HCT116 (cell line): ENCODE data around the gene GPD2. TPM values are rescaled to one million over a fixed set of nuclear protein-coding genes. Genes with fewer than 3 reads are reported as not detected.

Source experiments
- ATAC-seq: fragments of 200-7000 bp; cut with Tn5 transposase; 2 replicates; pipeline ENCODE4 v1.9.1; 2020; ENCODE audit warnings: mild to moderate bottlenecking, moderate library complexity
- BruUV-seq: library from RNA; stranded (reverse); fragments of 400-500 nt; replicated peaks from 2 replicates; lab custom pipeline; 2021; lab: Mats Ljungman, UMichigan
- CTCF ChIA-PET: fragments of 300-600 bp; sonication (Branson Sonifier 250); formaldehyde crosslinking; loops from one replicate; lab custom pipeline; 2021; ENCODE audit warnings: antibody characterized with exemption; lab: Charles Lee
- POLR2A ChIA-PET: fragments of 300-600, 350-600 bp; sonication (Branson Sonifier 250); formaldehyde crosslinking; loops from one replicate; lab custom pipeline; 2021; ENCODE audit warnings: antibody characterized with exemption; lab: Charles Lee
- RAD21 ChIA-PET, 2 experiments: fragments of 300-600 bp; sonication (Branson Sonifier 250); formaldehyde crosslinking; loops; one replicate each; lab custom pipeline; 2023; ENCODE audit warnings: low total read pairs in 2 of 2; ENCODE audit not compliant: uncharacterized antibody in 2 of 2, unreplicated experiment in 2 of 2, low non-redundant PET in 1 of 2; lab: Charles Lee
- DNase-seq: peaks from one replicate; pipeline ENCODE4 v3.0.0-alpha.2; 2010; ENCODE audit warnings: low read depth, low spot score
- H2AFZ ChIP-seq: fragments of 200-600 bp; shearing (Covaris generic), sonication (generic); 2 replicates; pipeline ENCODE4 v1.6.1; 2017; ENCODE audit warnings: low read depth, mixed run types, mixed read lengths, antibody characterized with exemption, low read length; ENCODE audit not compliant: poor library complexity, severe bottlenecking
- H3K27ac ChIP-seq: 2 replicates; pipeline ENCODE4 v1.5.1; 2012; ENCODE audit warnings: low read depth, low read length
- H3K27me3 ChIP-seq: fragments of 200-600 bp; sonication (generic); 2 replicates; pipeline ENCODE4 v1.6.1; 2016; ENCODE audit warnings: mixed run types, low read length, mixed read lengths; ENCODE audit not compliant: insufficient read depth
- H3K36me3 ChIP-seq, 2 experiments: fragments of 200-500 bp in 1 of 2; fragments of 200-600 bp in 1 of 2; sonication (Bioruptor generic) in 1 of 2; sonication (generic) in 1 of 2; 2 replicates each; pipeline versions ENCODE4 v1.5.1 to v1.6.1; 2014 to 2016; ENCODE audit warnings: low read length in 2 of 2, inconsistent platforms in 1 of 2, mixed read lengths in 1 of 2, mixed run types in 1 of 2; ENCODE audit not compliant: insufficient read depth in 2 of 2, control insufficient read depth in 1 of 2
- H3K4me1 ChIP-seq, 2 experiments: fragments of 200-600 bp in 1 of 2; sonication (generic) in 1 of 2; 2 replicates each; pipeline versions ENCODE4 v1.5.1 to v1.6.1; 2012 to 2017; ENCODE audit warnings: low read length in 2 of 2, inconsistent platforms in 1 of 2, mild to moderate bottlenecking in 1 of 2, mixed read lengths in 1 of 2, mixed run types in 1 of 2, moderate library complexity in 1 of 2; ENCODE audit not compliant: insufficient read depth in 2 of 2, control insufficient read depth in 1 of 2
- H3K4me2 ChIP-seq: fragments of 200-600 bp; sonication (generic); 2 replicates; pipeline ENCODE4 v1.6.1; 2017; ENCODE audit warnings: mixed run types, low read length, mixed read lengths
- H3K4me3 ChIP-seq, 2 experiments: fragments of 200-600 bp in 1 of 2; sonication (generic) in 1 of 2; replicated peaks in 1 of 2; 2 replicates each; pipeline ENCODE4 v1.5.1; 2011 to 2016; ENCODE audit warnings: low read length in 2 of 2, control low read depth in 1 of 2, low read depth in 1 of 2, mild to moderate bottlenecking in 1 of 2, mixed read lengths in 1 of 2, mixed run types in 1 of 2
- H3K79me2 ChIP-seq: fragments of 200-600 bp; sonication (generic); 2 replicates; pipeline ENCODE4 v1.6.1; 2017; ENCODE audit warnings: mild to moderate bottlenecking, mixed run types, low read length, moderate library complexity, mixed read lengths; ENCODE audit not compliant: insufficient read depth
- H3K9ac ChIP-seq: fragments of 200-600 bp; sonication (generic); 2 replicates; pipeline ENCODE4 v1.6.1; 2016; ENCODE audit warnings: low read length, mixed read lengths
- H3K9me2 ChIP-seq: fragments of 200-600 bp; sonication (generic), shearing (Covaris generic); 2 replicates; pipeline ENCODE4 v1.6.1; 2017; ENCODE audit warnings: mixed run types, mild to moderate bottlenecking, moderate library complexity; ENCODE audit not compliant: insufficient read depth
- H3K9me3 ChIP-seq, 2 experiments: fragments of 200-500 bp in 1 of 2; fragments of 200-600 bp in 1 of 2; sonication (Bioruptor generic) in 1 of 2; sonication (generic) in 1 of 2; 2 replicates each; pipeline ENCODE4 v1.6.1; 2014 to 2017; ENCODE audit warnings: low read length in 2 of 2, mixed read lengths in 2 of 2, inconsistent platforms in 1 of 2, low read depth in 1 of 2, mild to moderate bottlenecking in 1 of 2, mixed run types in 1 of 2, moderate library complexity in 1 of 2; ENCODE audit not compliant: control insufficient read depth in 1 of 2, insufficient read depth in 1 of 2
- H4K20me1 ChIP-seq: fragments of 200-600 bp; sonication (generic), shearing (Covaris generic); 2 replicates; pipeline ENCODE4 v1.6.1; 2017; ENCODE audit warnings: mixed run types, mild to moderate bottlenecking, moderate library complexity; ENCODE audit not compliant: insufficient read depth
- CBX3 ChIP-seq: IDR thresholded peaks from 2 replicates; pipeline ENCODE4 v1.6.1; 2012; ENCODE audit warnings: low read depth
- CEBPB ChIP-seq: IDR thresholded peaks from 2 replicates; pipeline ENCODE4 v1.6.1; 2012; ENCODE audit warnings: low read depth
- EGR1 ChIP-seq: IDR thresholded peaks from 2 replicates; pipeline ENCODE4 v1.6.1; 2012; ENCODE audit warnings: low read depth
- EZH2 ChIP-seq: fragments of 200-600 bp; sonication (generic); IDR thresholded peaks from 2 replicates; pipeline ENCODE4 v1.6.1; 2017; ENCODE audit warnings: antibody characterized with exemption, mixed run types
- EZH2phosphoT487 ChIP-seq: fragments of 200-600 bp; IDR thresholded peaks from 2 replicates; pipeline ENCODE4 v1.6.1; 2018; ENCODE audit warnings: antibody characterized with exemption, borderline replicate concordance
- FOSL1 ChIP-seq: IDR thresholded peaks from 2 replicates; pipeline ENCODE4 v1.6.1; 2012; ENCODE audit warnings: low read depth
- JUND ChIP-seq: IDR thresholded peaks from 2 replicates; pipeline ENCODE4 v1.6.1; 2012
- POLR2A ChIP-seq: IDR thresholded peaks from 2 replicates; pipeline ENCODE4 v1.7.0; 2011; ENCODE audit warnings: borderline replicate concordance; ENCODE audit not compliant: insufficient read depth, insufficient read length; ENCODE audit errors: extremely low read depth
- POLR2AphosphoS5 ChIP-seq: IDR thresholded peaks from 2 replicates; pipeline ENCODE4 v1.6.1; 2011; ENCODE audit warnings: mild to moderate bottlenecking, low read depth, low read length, moderate library complexity
- RAD21 ChIP-seq: IDR thresholded peaks from 2 replicates; pipeline ENCODE4 v1.6.1; 2012; ENCODE audit warnings: low read depth, mild to moderate bottlenecking
- SP1 ChIP-seq: IDR thresholded peaks from 2 replicates; pipeline ENCODE4 v1.6.1; 2012; ENCODE audit warnings: low read depth
- SRF ChIP-seq: IDR thresholded peaks from 2 replicates; pipeline ENCODE4 v1.6.1; 2012; ENCODE audit warnings: low read depth
- YY1 ChIP-seq: IDR thresholded peaks from 2 replicates; pipeline ENCODE4 v1.6.1; 2011; ENCODE audit warnings: low read length, low read depth, moderate library complexity, mild to moderate bottlenecking; ENCODE audit not compliant: insufficient replicate concordance; ENCODE audit errors: extremely low read depth
- ZFX ChIP-seq: fragments of 450-650 bp; IDR thresholded peaks from 2 replicates; pipeline ENCODE4 v1.6.1; 2017
- ZNF274 ChIP-seq: fragments of 200-500 bp; sonication (Bioruptor generic); IDR thresholded peaks from 2 replicates; pipeline ENCODE4 v1.6.1; 2014; ENCODE audit warnings: mild to moderate bottlenecking, low read depth, low read length, inconsistent platforms
- intact Hi-C: fragments of 100-400 bp; cut with micrococcal nuclease; formaldehyde crosslinking; loops from 2 replicates; pipeline ENCODE4 v1.10.0; 2022
- total RNA-seq: library from RNA; stranded (reverse); gene quantifications from one replicate; pipeline ENCODE4 v1.2.1, GENCODE V29; 2021; ENCODE audit not compliant: unreplicated experiment
- TF ChIP-seq, protein P1 (sequence below): IDR thresholded peaks from 2 replicates; pipeline ENCODE4 v1.6.1; 2012

GPD2 gene
- total RNA-seq, 1 experiment from 2014 or later = 80.7 TPM

DNA sequence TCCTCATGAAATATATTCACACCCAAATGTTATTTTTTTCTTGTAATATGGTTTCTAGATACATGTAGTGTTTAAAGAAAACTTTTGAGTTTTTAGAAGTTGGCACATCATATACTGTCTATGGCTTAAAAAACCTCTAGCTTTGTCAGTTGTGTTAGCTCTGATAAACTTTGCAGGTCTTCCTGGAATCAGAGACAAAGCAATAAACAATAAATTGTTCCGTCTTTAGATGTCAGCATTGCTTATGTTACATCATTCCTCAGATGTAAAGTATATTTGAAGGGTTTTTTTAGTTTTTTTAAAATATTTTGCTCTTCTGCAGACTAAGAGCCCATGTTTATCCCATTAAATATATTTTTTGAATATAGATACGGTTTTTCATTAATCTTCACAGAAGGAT lies 145.1 kb downstream of the GPD2 start:
- intact Hi-C loops = loop anchor here (10.0 kb wide), 2 partner anchors 386 to 474 kb away; no protein-coding TSS in a partner anchor
- H3K4me1 ChIP-seq = no peaks in the 10 kb centered on the region
- ChIA-PET CTCF (interaction anchor here (1.4 kb wide), 1 partner anchor 10 kb away, joined by 5 read pairs; no protein-coding TSS in a partner anchor), POLR2A (no interaction called here), RAD21 (no interaction called here)
- H2AFZ ChIP-seq = no peak overlapping the region
- ATAC-seq (no peak), DNase-seq (no peak)
- no peak overlapping the region for H3K4me3 ChIP-seq
- H3K9ac ChIP-seq = no peak overlapping the region
- no peaks in the 10 kb centered on the region for H3K36me3 ChIP-seq
- no peak for TF ChIP-seq EZH2phosphoT487
- TF ChIP-seq YY1 = no peak
- TF ChIP-seq POLR2AphosphoS5 = no peak
- TF ChIP-seq RAD21 = no peak
- no peak for TF ChIP-seq EZH2
- TF ChIP-seq FOSL1 = no peak
- no peak for TF ChIP-seq SP1
- no peak for TF ChIP-seq ZFX
- no peak for TF ChIP-seq ZNF274
- TF ChIP-seq, protein P1, sequence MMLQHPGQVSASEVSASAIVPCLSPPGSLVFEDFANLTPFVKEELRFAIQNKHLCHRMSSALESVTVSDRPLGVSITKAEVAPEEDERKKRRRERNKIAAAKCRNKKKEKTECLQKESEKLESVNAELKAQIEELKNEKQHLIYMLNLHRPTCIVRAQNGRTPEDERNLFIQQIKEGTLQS = no peak
- TF ChIP-seq JUND = no peak
- no peak for TF ChIP-seq CEBPB
- TF ChIP-seq CBX3 = no peak
- no peak for TF ChIP-seq POLR2A
- no peak for TF ChIP-seq SRF
- no peak for TF ChIP-seq EGR1
- no peaks in the 10 kb centered on the region for H3K27me3 ChIP-seq
- no TSS peak for BruUV-seq
- H3K27ac ChIP-seq = no peak overlapping the region
- H4K20me1 ChIP-seq = no peaks in the 10 kb centered on the region
- no peaks in the 10 kb centered on the region for H3K9me2 ChIP-seq
- H3K9me3 ChIP-seq = no peaks in the 10 kb centered on the region
- H3K4me2 ChIP-seq = no peak overlapping the region
- H3K79me2 ChIP-seq = no peaks in the 10 kb centered on the region
